ENCODE measurements around the gene LSMEM2. TPM values are rescaled to one million over a fixed set of nuclear protein-coding genes. Genes with fewer than 3 reads are reported as not detected.
"Not testable (repeated sequence)": the region's sequence is repeated elsewhere in the genome, so short reads cannot be mapped to it uniquely, and the experiment has no call there.

Gene LSMEM2
- polyA plus RNA-seq, 4 donors, result 0.51 to 0.75 (median 0.66) TPM

DNA sequence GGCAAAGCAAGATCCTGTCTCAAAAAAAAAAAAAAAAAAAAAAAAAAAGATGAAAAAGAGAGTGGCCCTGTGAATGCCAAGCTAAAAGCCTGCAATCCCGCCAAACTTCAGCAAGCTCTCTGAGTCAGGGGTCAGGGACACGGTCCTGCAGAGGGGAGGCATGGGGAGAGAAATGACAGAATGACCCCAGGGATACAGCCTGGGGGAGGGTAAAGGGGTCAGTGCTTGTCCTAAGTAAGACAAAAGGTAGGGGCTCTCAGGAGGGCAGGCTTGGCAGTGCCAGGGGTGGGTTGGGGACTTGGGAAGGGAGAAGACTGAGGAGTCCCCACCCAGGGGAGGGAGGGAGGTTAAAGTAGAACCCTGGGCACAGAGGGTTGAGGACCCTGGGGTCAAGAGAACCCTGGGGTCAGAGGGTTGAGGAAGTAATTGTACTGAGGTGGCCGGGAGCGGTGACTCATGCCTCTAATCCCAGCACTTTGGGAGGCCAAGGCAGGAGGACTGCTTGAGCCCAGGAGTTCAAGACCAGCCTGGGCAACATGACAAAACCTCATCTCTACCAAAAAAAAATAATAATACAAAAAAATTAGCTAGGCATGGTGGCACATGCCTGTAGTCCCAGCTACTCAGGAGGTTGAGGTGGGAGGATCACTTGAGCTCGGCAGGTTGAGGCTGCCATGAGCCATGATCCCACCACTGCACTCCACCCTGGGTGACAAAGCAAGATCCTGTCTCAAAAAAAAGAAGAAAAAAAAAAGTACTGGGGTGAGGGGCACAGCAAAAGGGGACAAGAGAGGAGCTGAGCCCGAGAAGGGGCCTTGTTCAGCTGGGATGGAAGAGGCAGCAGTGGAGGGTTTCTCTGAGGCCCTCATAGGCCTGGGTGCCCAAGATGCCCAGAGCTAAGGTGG is 15.2 kb upstream of the LSMEM2 start:
- DNase-seq (ENCODE audit: low read depth in 4 of 4, low spot score in 3 of 4), result no peak

DNA sequence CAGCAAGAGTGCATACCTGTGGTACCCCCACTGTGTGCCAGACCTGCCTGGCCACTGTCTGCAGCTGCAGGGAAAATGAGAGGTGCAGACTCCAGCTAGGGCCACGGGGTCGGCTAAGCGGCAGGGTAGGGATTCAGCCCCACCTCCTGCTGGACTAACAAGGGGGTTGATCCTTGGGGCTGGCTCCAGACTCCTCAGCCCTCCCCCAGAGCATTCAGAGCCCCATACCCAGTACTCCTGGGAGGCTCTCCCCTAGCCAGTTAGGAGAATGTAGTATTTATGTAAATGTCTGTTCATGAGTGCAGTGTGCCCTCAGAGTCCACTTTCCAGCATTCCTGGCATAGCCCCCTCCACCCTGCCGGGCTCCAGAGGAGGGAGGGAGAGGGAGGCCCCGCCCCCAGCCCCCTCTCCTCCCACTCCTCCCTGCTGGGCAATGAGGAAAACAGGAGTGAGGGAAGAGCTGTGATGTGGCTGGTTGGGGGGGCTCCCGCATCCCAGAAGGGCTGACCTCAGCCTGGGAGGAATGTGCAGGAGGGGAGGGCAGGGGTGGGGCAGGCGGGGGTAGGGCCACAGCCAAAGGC is 14.4 kb upstream of the LSMEM2 start:
- peak; percentile 81 to 93 (median 90) for DNase-seq (ENCODE audit: low read depth in 4 of 4, low spot score in 3 of 4)

DNA sequence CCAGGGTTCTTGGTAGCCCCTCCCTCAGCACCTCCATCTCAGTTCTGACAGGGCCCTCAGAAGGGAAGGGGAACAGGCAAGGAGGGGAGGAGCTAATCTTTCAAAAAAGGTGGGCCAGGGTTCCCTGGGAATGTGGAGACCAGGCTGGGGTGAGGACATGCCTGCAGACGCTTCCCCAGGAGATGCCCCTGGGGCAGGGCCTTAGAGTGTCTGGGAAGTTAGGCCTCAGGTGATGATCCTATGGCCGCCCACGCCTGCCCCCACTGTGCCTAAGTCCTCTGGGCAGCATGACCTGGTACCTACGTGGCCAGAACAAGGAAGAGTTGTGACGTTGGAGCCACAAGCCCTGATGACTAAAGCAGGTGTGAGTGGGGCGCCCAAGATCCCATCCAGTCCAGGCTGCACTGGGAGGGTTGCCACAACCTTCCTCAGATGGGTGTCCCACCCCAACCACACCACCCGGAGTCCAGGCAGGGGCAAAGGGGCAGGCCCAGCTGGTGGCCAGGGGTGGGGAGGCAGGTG is 13.9 kb upstream of the LSMEM2 start:
- no peak for DNase-seq (ENCODE audit: low read depth in 4 of 4, low spot score in 3 of 4)

DNA sequence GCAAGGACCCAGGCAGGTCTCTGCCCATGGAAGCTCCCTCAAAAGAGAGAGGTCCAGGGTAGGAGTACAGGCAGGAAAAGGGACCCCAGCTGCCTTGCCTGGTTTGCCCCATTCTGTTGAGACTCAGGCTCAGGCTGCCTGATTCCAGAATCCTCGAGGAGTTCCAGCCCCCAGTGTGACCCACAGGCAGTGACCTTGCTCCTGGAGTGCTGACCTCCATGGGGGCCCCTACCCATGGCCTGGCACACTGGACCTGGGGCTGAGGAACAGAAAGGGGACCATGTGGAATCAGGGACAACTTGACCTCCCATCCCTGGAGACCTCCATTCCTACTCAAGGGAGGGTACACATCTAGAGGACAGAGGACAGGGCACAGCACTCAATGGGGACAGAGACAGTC is 13.3 kb upstream of the LSMEM2 start:
- DNase-seq (ENCODE audit: low read depth in 4 of 4, low spot score in 3 of 4), result no peak

DNA sequence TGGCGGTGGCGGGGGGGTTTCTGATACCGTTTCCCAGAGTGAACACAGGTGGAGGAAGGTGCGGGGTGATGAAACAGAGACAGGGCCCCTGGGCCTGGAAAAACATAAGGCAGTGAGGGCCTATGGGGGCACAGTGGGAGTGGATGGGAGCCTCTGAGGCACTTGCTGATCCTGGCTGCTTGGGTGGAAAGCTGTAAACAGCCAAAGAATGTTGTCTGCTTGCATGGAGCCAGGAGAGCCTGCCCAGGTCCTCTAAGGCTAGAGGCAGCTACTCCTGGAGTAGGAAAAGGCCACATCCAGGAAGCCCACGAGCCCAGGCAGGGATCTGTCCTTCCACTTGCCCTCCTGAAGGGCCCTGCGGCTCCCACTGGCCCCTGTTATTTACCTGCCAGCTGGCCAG is 12.9 kb upstream of the LSMEM2 start:
- DNase-seq (ENCODE audit: low read depth in 4 of 4, low spot score in 3 of 4), result no peak

DNA sequence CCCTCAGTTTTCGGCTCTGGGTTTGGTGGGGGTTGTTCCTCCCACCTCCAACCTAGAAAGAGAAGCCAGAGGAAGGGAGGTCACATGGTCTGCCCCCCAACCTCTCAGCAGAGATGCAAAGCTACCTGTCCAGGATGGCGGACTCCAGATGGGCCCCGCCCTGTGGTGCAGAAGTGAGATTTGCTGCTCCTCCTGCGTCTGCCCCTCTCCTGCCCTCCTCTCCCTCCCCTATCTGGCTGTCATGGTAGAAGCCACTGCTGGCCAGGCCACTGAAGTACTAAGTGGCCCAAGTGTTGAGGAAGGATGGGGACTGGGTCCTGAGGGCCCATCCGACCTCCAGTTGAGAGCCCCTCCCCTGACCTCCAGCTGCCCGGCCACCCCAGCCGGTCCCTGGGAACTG is 12.1 kb upstream of the LSMEM2 start:
- DNase-seq (ENCODE audit: low read depth in 4 of 4, low spot score in 3 of 4), result no peak

DNA sequence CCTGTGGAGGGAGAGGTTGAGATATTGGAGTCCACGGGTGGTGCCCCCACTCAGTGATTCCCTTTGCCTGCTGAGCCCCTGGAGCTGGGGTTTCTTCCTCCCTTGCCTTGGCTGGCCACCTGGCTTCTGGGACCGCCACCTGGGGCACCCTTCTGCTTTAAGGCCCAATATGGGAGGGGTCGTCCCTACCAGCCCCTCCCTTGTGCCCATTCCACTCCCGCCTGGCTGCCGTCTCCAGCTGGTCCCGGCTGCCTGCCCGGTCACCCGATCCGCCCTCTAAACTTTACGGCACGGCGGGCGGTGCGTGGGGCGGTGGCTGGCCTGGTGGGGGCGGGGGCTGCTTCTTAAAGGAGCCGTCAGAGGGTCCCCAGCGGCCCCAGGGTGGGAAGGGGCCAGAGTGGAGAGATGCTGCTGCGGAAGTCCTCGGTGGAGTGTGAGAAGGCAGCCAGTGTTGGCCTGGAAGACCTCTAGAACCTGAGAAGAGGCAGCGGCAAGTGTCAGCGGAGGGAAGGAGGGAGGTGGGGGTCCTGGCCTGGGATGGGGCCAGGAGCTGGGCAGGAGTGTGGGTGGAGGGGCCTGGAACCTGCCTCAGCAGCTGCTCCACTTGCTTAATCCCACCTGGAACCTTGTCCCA is 11.5 kb upstream of the LSMEM2 start:
- DNase-seq (ENCODE audit: low read depth in 4 of 4, low spot score in 3 of 4), result no peak

DNA sequence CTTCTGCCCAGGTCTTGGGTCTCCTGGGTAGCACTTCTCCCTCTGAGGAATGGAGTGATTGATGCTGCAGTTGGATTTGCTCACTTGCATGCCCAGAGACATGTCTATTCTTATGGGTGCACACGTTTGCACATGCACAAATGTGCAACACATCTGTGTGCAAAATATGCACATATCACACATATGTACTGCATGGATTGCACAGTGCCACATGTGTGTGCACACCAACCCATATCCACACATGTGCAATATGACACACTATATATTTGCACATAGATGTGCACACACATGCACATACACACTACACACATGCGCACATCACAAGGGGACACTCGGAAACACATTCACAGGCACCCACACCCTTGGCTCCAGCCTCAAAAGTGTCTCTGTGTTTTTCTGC is 10.6 kb upstream of the LSMEM2 start:
- no peak for DNase-seq (ENCODE audit: low read depth in 4 of 4, low spot score in 3 of 4)

DNA sequence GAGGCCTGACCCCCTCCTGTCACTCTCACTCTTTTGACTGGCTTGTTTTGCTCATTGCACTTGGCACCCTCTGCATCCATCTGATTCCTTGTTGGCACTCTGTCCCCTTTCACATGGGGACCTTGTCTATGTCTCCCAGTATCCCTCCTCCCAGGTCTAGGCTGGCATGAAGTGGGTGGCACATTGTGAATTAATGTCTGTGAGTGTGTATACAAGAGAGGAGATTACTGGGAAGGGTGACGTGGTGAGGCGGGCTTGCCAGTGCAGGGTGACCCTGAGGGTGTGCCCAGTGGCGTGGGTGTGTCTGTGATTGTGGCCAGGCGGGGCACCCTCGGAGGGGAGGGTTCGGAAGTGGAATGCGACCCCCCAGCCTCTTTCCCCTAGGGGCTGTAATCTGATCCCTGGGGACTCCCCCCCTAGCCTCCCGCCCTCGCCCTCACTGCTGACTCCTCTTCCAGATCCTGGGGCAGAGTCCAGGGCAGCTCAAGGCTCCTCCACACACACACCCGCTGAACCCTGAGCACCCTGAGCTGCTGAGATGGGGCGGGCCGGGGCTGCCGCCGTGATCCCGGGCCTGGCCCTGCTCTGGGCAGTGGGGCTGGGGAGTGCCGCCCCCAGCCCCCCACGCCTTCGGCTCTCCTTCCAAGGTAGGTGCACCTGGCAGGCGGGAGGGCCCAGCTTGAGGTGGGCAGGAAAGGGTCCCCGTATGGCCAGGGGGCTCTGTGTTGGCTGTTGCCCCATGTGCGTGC is 10.0 kb upstream of the LSMEM2 start, which contains the start of gene SEMA3B:
SEMA3B (plus strand) TSS at position 445 of the 749 bp plus-strand sequence; CDS start at position 539, 94 bp downstream.
- no peak for DNase-seq (ENCODE audit: low read depth in 4 of 4, low spot score in 3 of 4)

DNA sequence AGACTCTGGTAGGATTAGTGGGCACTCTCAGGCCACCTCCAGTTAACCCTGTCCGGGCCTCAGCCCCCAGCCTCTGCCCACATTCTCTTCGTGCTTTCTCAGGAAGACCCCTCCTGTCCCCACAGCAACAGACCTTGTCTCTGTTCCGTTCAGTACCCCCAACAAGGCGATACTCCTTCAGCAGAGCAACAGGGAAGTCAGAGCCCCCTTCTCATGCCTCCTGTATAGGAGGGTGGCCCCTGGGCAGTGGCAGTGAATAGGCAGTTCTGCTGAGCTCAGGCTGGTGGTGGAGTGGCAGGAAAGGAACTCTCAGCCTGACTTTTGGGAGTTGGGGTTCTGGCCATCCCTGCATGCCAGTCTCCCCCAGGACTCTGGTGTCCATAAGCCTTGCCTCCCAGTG is 9.4 kb upstream of the LSMEM2 start:
- no peak for DNase-seq (ENCODE audit: low read depth in 4 of 4, low spot score in 3 of 4)

DNA sequence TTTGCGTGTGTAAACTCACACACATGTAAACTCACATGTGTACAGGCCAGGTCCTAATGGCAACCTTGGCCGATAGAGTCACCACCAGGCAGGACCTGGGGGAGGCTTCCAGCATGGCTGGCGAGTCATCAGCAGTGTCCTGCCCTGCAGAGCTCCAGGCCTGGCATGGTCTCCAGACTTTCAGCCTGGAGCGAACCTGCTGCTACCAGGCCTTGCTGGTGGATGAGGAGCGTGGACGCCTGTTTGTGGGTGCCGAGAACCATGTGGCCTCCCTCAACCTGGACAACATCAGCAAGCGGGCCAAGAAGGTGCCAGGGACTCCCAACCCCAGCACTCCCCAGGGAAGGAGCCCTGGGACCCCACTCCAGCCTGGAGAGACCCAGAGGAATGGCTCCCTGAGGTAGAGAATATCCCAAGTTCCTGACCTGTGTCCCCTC is 8.9 kb upstream of the LSMEM2 start:
- no peak for DNase-seq (ENCODE audit: low read depth in 4 of 4, low spot score in 3 of 4)

DNA sequence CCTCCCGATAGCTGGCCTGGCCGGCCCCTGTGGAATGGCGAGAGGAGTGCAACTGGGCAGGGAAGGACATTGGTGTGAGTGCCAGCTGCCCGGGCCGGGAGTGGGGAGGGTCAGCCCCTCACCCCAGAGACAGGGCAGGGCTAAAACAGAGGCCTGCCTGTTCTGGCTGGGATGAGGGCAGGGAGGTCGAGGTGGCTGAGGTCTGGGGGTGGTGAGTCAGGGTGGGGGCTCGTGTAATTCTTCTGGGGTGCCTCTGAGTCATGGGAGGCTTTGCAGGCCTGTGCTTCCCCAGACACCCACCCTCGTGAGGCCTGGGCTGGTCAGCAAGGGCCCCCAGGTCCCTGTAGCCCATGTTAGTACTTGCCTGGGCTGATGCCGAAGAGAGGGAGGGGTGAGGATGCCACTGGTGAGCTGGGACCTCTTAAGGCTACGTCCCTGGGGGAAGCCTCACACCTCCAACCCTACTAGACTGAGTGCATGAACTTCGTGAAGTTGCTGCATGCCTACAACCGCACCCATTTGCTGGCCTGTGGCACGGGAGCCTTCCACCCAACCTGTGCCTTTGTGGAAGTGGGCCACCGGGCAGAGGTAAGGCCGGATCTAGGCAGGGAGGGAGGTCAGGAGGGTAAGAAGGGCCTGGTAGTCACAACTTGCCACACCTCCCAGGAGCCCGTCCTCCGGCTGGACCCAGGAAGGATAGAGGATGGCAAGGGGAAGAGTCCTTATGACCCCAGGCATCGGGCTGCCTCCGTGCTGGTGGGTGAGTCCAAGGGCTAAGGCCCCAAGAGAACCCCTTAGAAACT is 8.3 kb upstream of the LSMEM2 start:
- DNase-seq (ENCODE audit: low read depth in 4 of 4, low spot score in 3 of 4), result no peak

DNA sequence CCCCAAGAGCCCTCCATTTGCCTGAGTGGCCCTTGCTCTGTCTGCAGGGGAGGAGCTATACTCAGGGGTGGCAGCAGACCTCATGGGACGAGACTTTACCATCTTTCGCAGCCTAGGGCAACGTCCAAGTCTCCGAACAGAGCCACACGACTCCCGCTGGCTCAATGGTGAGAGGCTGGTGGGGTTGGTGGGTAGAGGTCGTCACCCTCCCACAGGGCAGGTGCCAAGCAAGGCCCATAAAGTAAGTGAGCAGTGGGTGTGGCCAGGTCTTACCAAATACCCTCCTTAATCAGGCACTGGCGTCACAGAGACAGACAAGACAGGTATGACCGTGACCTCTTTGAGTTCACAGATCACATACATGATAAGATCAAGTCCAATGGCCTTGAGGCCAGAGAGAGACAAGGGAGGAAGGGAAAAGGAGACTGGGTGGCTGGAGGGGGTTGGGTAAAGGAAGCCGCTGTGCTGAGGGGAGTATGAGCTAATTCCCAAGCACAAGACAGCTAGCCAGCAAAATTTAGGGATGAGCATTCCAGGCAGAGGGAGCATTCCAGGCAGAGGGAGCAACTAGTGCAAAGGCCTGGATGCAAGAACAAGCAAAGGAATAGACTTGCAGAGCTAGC is 7.5 kb upstream of the LSMEM2 start:
- no peak for DNase-seq (ENCODE audit: low read depth in 4 of 4, low spot score in 3 of 4)

DNA sequence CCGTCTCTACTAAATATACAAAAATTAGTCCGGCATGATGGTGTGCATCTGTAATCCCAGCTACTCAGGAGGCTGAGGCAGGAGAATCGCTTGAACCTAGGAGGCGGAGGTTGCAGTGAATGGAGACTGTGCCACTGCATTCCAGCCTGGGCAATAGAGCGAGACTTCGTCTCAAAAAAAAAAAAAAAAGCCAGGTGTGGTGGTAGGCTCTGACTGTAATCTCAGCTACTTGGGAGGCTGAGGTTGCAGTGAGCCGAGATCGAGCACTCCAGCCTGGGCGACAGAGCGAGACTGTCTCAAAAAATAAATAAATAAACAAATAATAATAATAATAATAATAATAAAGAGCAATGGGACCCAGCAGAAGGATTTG is 6.4 kb upstream of the LSMEM2 start:
- not testable (repeated sequence) for DNase-seq (ENCODE audit: low read depth in 4 of 4, low spot score in 3 of 4)

DNA sequence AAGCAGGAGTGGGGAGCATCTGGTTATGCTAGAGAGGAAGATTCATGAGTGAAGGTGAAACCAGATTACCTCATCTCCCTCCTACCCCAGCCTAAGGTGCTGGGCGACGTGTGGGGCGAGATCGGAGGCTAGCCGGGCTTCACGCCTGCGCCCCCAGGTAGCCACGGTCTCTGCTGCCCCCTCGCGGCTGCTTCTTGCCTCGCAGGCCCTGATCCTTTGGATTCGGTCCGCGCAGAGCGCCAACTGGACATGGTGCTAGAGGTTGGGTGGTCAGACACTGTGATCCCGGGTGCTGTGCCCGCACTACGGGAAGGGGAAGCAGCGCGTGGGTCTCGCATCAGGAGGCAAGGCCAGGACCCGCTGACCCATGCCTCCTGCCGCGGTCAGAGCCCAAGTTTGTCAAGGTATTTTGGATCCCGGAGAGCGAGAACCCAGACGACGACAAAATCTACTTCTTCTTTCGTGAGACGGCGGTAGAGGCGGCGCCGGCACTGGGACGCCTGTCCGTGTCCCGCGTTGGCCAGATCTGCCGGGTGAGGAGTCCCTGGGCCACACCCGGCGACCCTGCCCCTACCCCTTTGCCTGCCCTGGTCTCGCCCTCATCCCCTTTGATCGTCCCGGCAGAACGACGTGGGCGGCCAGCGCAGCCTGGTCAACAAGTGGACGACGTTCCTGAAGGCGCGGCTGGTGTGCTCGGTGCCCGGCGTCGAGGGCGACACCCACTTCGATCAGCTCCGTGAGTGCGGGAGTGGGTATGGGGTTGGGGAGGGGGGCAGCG is 5.8 kb upstream of the LSMEM2 start:
- DNase-seq (ENCODE audit: low read depth in 4 of 4, low spot score in 3 of 4), result peak in 2 of 4 donors; percentile 69 to 85

DNA sequence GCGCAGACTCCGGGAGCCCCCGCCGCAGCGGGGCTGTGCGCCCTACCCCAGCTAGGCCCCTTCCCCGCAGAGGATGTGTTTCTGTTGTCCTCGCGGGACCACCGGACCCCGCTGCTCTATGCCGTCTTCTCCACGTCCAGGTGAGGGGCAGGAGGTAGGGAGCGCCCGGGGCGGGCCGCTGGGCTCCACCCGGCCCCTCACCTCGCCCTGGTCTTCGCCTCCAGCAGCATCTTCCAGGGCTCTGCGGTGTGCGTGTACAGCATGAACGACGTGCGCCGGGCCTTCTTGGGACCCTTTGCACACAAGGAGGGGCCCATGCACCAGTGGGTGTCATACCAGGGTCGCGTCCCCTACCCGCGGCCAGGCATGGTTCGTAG is 5.2 kb upstream of the LSMEM2 start:
- no peak for DNase-seq (ENCODE audit: low read depth in 4 of 4, low spot score in 3 of 4)

DNA sequence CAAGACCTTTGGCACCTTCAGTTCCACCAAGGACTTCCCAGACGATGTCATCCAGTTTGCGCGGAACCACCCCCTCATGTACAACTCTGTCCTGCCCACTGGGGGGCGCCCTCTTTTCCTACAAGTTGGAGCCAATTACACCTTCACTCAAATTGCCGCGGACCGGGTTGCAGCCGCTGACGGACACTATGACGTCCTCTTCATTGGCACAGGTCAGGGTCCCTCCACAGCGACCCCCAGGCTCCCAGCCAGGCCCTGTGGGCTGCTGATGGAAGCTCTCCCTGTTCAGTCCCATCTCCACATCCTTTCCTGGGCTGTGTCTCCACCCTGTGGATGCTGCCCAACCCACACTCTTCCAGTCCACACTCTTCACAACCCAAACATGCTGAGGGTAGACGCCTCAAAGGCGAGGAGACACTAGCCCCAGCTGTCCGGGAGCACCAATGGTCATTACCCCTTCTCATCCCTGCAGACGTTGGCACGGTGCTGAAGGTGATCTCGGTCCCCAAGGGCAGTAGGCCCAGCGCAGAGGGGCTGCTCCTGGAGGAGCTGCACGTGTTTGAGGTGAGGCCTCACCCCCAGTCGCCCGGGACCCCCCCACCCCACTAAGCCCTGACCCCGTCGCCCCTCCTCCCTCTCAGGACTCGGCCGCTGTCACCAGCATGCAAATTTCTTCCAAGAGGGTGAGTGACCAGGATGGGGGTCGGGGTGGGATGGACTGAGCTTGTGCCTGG is 4.3 kb upstream of the LSMEM2 start:
- DNase-seq (ENCODE audit: low read depth in 4 of 4, low spot score in 3 of 4), result no peak
